Omental fat pad (tissue), 4 donors: ENCODE measurements around the gene OPN1SW. TPM values are rescaled to one million over a fixed set of nuclear protein-coding genes. Genes with fewer than 3 reads are reported as not detected.

Source experiments
- ATAC-seq: fragments of 150-250 bp; one replicate; pipeline ENCODE4 v1.9.1; 2016; ENCODE audit warnings: mild to moderate bottlenecking, moderate library complexity; ENCODE audit not compliant: low FRiP score
- DNase-seq: peaks from one replicate; pipeline ENCODE4 v3.0.0-alpha.2; 2019; ENCODE audit warnings: low spot score
- total RNA-seq, 4 donors: library from RNA; depleted of rRNA; stranded (reverse); fragments of >200 nt; gene quantifications; one replicate each; pipeline ENCODE4 v1.1.0, GENCODE V29; 2016
- TF ChIP-seq, protein P1 (sequence below), 3 donors: fragments of 450-650 bp; IDR thresholded peaks; one replicate each; pipeline ENCODE4 v1.5.1; 2016 to 2017; ENCODE audit warnings: antibody characterized with exemption in 3 of 3, mild to moderate bottlenecking in 3 of 3, moderate library complexity in 2 of 3

The OPN1SW gene
- total RNA-seq, 4 donors from 2014 or later: not detected

GRCh38 chr7:128747327-128748079 is 28.1 kb downstream of the OPN1SW start:
- DNase-seq (no peak), ATAC-seq (no peak)
- TF ChIP-seq, protein P1, sequence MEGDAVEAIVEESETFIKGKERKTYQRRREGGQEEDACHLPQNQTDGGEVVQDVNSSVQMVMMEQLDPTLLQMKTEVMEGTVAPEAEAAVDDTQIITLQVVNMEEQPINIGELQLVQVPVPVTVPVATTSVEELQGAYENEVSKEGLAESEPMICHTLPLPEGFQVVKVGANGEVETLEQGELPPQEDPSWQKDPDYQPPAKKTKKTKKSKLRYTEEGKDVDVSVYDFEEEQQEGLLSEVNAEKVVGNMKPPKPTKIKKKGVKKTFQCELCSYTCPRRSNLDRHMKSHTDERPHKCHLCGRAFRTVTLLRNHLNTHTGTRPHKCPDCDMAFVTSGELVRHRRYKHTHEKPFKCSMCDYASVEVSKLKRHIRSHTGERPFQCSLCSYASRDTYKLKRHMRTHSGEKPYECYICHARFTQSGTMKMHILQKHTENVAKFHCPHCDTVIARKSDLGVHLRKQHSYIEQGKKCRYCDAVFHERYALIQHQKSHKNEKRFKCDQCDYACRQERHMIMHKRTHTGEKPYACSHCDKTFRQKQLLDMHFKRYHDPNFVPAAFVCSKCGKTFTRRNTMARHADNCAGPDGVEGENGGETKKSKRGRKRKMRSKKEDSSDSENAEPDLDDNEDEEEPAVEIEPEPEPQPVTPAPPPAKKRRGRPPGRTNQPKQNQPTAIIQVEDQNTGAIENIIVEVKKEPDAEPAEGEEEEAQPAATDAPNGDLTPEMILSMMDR (IDR thresholded peaks at IDR 0.05): no peak

DNA sequence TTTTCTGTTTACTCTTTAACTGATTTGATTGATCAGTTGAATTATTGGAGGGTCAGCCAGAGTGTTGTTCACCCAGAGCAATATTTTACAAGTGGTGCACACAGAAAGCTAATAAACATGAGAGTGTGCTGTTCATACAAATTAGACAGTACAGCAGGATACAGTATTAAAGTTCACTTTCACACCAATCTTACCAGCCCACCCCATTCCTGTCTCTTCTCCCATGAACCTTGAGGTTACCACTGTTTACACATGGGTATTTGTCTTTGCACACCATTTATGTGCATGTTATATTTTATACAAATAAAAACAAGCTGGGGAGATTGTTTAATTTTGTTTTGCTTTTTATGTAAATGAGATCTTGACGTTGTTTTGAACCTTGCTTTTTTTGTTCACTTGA is 29.9 kb downstream of the OPN1SW start:
- TF ChIP-seq, protein P1 (IDR thresholded peaks at IDR 0.05): no peak
- DNase-seq (no peak), ATAC-seq (no peak)

GRCh38 chr7:128744366-128744905 is 31.2 kb downstream of the OPN1SW start:
- DNase-seq: no peak
- no peak for ATAC-seq
- TF ChIP-seq, protein P1 (IDR thresholded peaks at IDR 0.05): no peak

DNA sequence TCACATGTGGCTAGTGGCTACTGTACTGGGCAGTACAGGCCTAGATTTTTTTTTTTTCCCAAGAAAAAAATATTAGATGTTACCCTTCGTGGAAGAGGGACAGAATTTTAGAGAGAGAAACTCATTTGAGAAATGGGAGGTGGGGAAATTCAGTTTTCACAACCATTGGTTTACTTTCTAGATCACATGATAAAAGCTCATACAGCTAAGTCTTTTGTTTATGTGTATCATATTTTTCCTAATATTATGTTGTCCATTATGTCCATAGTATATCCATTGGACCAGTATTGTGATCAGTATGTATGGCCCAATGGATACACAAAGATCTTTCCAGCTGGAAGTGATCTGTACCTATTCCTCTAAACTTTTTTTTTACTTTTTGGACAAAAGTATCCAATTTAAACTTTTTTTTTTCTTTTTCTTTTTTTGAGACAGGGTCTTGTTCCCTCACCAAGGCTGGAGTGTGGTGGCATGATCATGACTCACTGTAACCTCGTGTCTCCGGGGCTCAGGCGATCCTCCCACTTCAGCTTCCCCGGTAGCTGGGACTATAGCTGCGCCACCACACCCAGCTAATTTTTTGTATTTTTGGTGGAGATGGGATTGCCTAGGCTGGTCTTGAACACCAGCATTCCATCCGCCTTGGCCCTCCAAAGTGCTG is 32.4 kb downstream of the OPN1SW start:
- TF ChIP-seq, protein P1 (IDR thresholded peaks at IDR 0.05): no peak
- DNase-seq: no peak

DNA sequence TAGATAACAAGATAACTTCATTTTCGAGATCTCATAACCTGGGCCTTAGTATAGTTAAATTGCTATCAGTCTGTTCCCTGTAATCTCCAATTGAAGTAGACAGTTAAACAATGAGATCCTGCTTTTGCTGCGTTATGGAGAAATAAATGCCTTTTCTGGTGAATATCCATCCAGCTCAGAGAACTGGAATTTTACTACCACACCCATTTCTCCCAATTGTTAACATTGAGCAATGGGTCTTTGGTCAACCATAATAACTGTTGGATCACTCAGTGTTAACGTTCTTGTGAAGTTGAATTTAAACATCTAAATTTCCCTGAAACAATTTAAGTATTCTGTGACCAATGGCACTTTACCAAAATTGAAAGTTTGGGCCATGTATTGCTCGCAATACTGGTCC is 33.4 kb downstream of the OPN1SW start:
- ATAC-seq: no peak
- TF ChIP-seq, protein P1 (IDR thresholded peaks at IDR 0.05): no peak
- DNase-seq: no peak

More for the DNA sequence above, 32.4 kb downstream of the OPN1SW start:
- ATAC-seq: no peak

DNA sequence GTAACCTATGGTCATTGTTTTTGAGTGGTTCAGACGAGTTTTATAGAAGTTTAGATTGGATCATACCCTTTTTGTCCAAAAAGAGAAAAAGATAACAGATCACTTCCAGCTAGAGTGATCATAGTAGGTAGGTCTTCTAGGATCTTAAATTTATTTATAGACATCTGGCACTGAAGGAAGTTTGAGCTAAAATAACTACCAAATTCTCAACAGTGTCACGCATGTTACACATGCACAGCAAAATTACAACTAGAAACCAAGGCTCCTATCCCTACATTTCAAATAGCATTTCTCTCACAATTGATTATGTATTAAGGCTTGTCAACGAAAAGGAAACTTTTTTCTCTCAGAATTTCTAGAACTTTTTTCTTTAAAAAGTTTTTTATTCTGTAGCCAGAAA is 34.1 kb downstream of the OPN1SW start:
- ATAC-seq (no peak), DNase-seq (no peak)
- TF ChIP-seq, protein P1 (IDR thresholded peaks at IDR 0.05): no peak
